NCI-H187 treated with DMSO at 0.1 percent for 48 hours (cell line): ENCODE measurements around the gene ZBED2.
"Not testable (repeated sequence)": the region's sequence is repeated elsewhere in the genome, so short reads cannot be mapped to it uniquely, and the experiment has no call there.

Experiments
- DNase-seq: peaks from one replicate; lab custom pipeline; 2025; lab: John Stamatoyannopoulos, UW

Gene ZBED2

GRCh38 chr3:111595232-111595631, at the start of gene ZBED2:
Gene ZBED2 (minus strand): TSS chr3:111595346. CDS start chr3:111594201, 1,145 bp downstream.
- DNase-seq, result no peak

- DNase-seq, result no peak
Measured at GRCh38 chr3:111639316-111639715, 44.2 kb upstream of the ZBED2 start.

- no peak for DNase-seq
Measured at GRCh38 chr3:111636366-111636885, 41.3 kb upstream of the ZBED2 start.

GRCh38 chr3:111635403-111635802, 40.3 kb upstream of the ZBED2 start:
- no peak for DNase-seq

GRCh38 chr3:111630638-111631037, 35.5 kb upstream of the ZBED2 start:
- not testable (repeated sequence) for DNase-seq

- not testable (repeated sequence) for DNase-seq
Measured at GRCh38 chr3:111629018-111629417, 33.9 kb upstream of the ZBED2 start.

- no peak for DNase-seq
Measured at GRCh38 chr3:111627092-111627491, 31.9 kb upstream of the ZBED2 start.

- no peak for DNase-seq
Measured at GRCh38 chr3:111621535-111621934, 26.4 kb upstream of the ZBED2 start.

GRCh38 chr3:111619833-111620232, 24.7 kb upstream of the ZBED2 start:
- no peak for DNase-seq

GRCh38 chr3:111618945-111619344, 23.8 kb upstream of the ZBED2 start:
- DNase-seq, result no peak

- DNase-seq, result no peak
Measured at GRCh38 chr3:111617912-111618601, 22.9 kb upstream of the ZBED2 start.

GRCh38 chr3:111617406-111617805, 22.3 kb upstream of the ZBED2 start:
- DNase-seq, result no peak

- no peak for DNase-seq
Measured at GRCh38 chr3:111616417-111617105, 21.4 kb upstream of the ZBED2 start.

GRCh38 chr3:111615880-111616279, 20.7 kb upstream of the ZBED2 start:
- DNase-seq, result no peak

- DNase-seq, result no peak
Measured at GRCh38 chr3:111613294-111613693, 18.1 kb upstream of the ZBED2 start.

GRCh38 chr3:111610612-111611054, 15.5 kb upstream of the ZBED2 start:
- DNase-seq, result no peak

GRCh38 chr3:111610189-111610588, 15.0 kb upstream of the ZBED2 start:
- no peak for DNase-seq

GRCh38 chr3:111609700-111610099, 14.6 kb upstream of the ZBED2 start:
- no peak for DNase-seq

GRCh38 chr3:111608383-111608782, 13.2 kb upstream of the ZBED2 start:
- no peak for DNase-seq

- no peak for DNase-seq
Measured at GRCh38 chr3:111607240-111607920, 12.2 kb upstream of the ZBED2 start.

- DNase-seq, result no peak
Measured at GRCh38 chr3:111605493-111605892, 10.3 kb upstream of the ZBED2 start.

- no peak for DNase-seq
Measured at GRCh38 chr3:111605018-111605417, 9.9 kb upstream of the ZBED2 start.

GRCh38 chr3:111604119-111604518, 9.0 kb upstream of the ZBED2 start:
- no peak for DNase-seq
